ENCODE data around the gene CLCN7. TPM values are rescaled to one million over a fixed set of nuclear protein-coding genes. Genes with fewer than 3 reads are reported as not detected.
A peak's percentile ranks its signal among the peaks of the same experiment; 100 is the strongest.

CLCN7 gene
- total and polyA plus RNA-seq, 2 of the 4 experiments (the other 2 are of a cell fraction): 10.8 to 45.2 TPM

DNA sequence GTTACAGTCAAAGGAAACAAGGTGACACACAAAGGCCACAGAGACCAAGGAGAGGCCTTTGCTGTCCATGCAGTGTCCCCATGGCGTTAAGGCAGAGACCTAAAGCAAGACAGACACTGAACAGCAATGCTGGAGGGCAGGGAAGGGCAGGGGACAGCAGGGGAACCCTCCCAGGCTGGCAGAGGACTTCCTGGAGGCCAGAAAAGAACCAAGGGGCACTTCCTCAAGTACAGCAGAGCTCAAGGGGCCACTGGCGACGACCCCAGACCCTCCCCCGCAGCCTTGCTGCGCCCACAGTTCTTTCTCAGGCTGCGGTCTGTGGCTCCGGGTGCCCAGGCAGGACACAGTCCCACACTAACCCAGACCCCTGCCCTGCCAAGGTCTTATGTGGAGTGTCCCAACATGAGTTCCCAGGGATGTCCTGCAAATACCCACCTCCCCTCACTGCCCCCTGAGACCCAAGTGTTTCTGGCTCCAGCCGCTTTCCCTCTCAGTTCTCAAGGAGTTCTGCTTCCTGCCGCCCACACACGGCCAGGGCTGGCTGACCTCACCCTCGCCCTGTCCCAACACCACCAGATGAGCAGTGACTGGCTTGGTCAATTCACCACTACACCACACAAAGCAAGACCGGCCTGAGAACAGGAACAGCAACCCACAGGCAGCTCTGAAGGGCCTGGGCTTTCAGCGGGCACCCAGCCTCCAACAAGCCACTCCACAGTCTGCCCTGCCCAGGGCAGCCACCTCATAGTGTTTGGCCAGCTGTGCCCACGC lies 4.2 kb downstream of the CLCN7 start:
- Histone ChIP-seq H4K8ac (ENCODE audit: low read depth in 2 of 2, low read length in 2 of 2) (peak overlapping the region in 1 of 2 experiments; percentile 48; a peak in 2 of 4 replicates), H2BK20ac (ENCODE audit: low read depth, low read length) (no peak overlapping the region), H4K91ac (ENCODE audit: insufficient read depth, low read depth, low read length) (no peak overlapping the region), H3K23ac (ENCODE audit: low read depth, low read length) (no peak overlapping the region), H3K9me3 (ENCODE audit: control insufficient read depth, insufficient read depth, low read length) (no peaks in the 10 kb centered on the region), H2AK5ac (ENCODE audit: low read depth, low read length) (no peak overlapping the region; the same call in 1 of the 2 replicates), H3K27ac (ENCODE audit: insufficient read depth, low read length) (no peak overlapping the region), H3K14ac (replicated peaks; ENCODE audit: low read depth, low read length) (peak overlapping the region; percentile 51; the same call in 1 of the 2 replicates), H3K36me3 (ENCODE audit: control insufficient read depth, insufficient read depth, low read length) (peaks cover 3% of the 10 kb centered on the region; the same call in 1 of the 2 replicates), H4K20me1 (ENCODE audit: insufficient read depth, low read length) (peaks cover 43% of the 10 kb centered on the region), H3K4me3 (ENCODE audit: insufficient read depth, low read depth, low read length) (no peak overlapping the region), H3K4me1 (ENCODE audit: control insufficient read depth, insufficient read depth, low read length) (0 out of 2 replicates have a peak, but pooled peaks cover 7% of the 10 kb centered on the region), H2BK15ac (ENCODE audit: low read depth, low read length) (no peak overlapping the region), H3K9ac (ENCODE audit: low read depth, low read length) (no peak overlapping the region), H3K4ac (ENCODE audit: low read depth, low read length) (peak overlapping the region; percentile 5; the same call in 1 of the 2 replicates), H2BK5ac (ENCODE audit: low read depth, low read length, poor library complexity, severe bottlenecking) (no peak overlapping the region), H3K79me1 (ENCODE audit: low read depth in 1 of 2, low read length in 2 of 2) (peaks cover 37 to 77% of the 10 kb centered on the region in 2 experiments), H3K18ac (ENCODE audit: low read depth, low read length) (no peak overlapping the region), H3K56ac (ENCODE audit: extremely low read depth, insufficient read depth, low read length) (no peak overlapping the region), H3K4me2 (ENCODE audit: low read depth, low read length) (no peak overlapping the region), H4K5ac (ENCODE audit: low read depth, low read length) (no peak overlapping the region), H2AFZ (replicated peaks; ENCODE audit: low read length, poor library complexity) (peak overlapping the region; percentile 63), H2AK9ac (replicated peaks; ENCODE audit: low read depth, low read length, poor library complexity) (peak overlapping the region; percentile 70), H3K27me3 (ENCODE audit: control insufficient read depth, insufficient read depth, low read length) (no peaks in the 10 kb centered on the region), H3K9me1 (ENCODE audit: insufficient read depth, low read length) (peaks cover 14% of the 10 kb centered on the region), H2BK120ac (ENCODE audit: low read depth, low read length) (no peak overlapping the region)
- peak; percentile 43 for DNase-seq
- CTCF ChIA-PET: no interaction called here
- in situ Hi-C loops (cut with MboI; ENCODE audit: low sequenced_read_pairs): no loop called here
- ATAC-seq (ENCODE audit: low read depth): no peak
- intact Hi-C loops (cut with micrococcal nuclease): loop anchor here (10.0 kb wide), 1 partner anchor 46 kb away; the partner anchor contains the start of gene UQCC4
- POLR2A ChIA-PET (ENCODE audit: unreplicated experiment): no interaction called here
- no TSS peak for BruUV-seq (replicated peaks)
- TF ChIP-seq SMC3 (IDR thresholded peaks at IDR 0.05; ENCODE audit: low read depth, low read length): no peak
- TF ChIP-seq MXI1 (IDR thresholded peaks at IDR 0.05; ENCODE audit: borderline replicate concordance, low read depth, low read length): no peak
- no peak for TF ChIP-seq NFE2L2 (IDR thresholded peaks at IDR 0.05; ENCODE audit: low read depth, low read length)
- no peak for TF ChIP-seq RAD21 (IDR thresholded peaks at IDR 0.05; ENCODE audit: low read length)
- TF ChIP-seq FOS (IDR thresholded peaks at IDR 0.05; ENCODE audit: low read depth, low read length): no peak
- no peak for TF ChIP-seq MAZ (IDR thresholded peaks at IDR 0.05; ENCODE audit: borderline replicate concordance, low read depth, low read length)
- TF ChIP-seq, protein P1, sequence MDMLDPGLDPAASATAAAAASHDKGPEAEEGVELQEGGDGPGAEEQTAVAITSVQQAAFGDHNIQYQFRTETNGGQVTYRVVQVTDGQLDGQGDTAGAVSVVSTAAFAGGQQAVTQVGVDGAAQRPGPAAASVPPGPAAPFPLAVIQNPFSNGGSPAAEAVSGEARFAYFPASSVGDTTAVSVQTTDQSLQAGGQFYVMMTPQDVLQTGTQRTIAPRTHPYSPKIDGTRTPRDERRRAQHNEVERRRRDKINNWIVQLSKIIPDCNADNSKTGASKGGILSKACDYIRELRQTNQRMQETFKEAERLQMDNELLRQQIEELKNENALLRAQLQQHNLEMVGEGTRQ (IDR thresholded peaks at IDR 0.05; ENCODE audit: low read depth, low read length): no peak
- TF ChIP-seq RFX5 (IDR thresholded peaks at IDR 0.05; ENCODE audit: low read depth, low read length): no peak
- no peak for TF ChIP-seq CEBPB (IDR thresholded peaks at IDR 0.05; ENCODE audit: low read depth, low read length)
- no peak for TF ChIP-seq RCOR1 (IDR thresholded peaks at IDR 0.05; ENCODE audit: insufficient replicate concordance, low read length)
- TF ChIP-seq, protein P2, sequence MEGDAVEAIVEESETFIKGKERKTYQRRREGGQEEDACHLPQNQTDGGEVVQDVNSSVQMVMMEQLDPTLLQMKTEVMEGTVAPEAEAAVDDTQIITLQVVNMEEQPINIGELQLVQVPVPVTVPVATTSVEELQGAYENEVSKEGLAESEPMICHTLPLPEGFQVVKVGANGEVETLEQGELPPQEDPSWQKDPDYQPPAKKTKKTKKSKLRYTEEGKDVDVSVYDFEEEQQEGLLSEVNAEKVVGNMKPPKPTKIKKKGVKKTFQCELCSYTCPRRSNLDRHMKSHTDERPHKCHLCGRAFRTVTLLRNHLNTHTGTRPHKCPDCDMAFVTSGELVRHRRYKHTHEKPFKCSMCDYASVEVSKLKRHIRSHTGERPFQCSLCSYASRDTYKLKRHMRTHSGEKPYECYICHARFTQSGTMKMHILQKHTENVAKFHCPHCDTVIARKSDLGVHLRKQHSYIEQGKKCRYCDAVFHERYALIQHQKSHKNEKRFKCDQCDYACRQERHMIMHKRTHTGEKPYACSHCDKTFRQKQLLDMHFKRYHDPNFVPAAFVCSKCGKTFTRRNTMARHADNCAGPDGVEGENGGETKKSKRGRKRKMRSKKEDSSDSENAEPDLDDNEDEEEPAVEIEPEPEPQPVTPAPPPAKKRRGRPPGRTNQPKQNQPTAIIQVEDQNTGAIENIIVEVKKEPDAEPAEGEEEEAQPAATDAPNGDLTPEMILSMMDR (conservative IDR thresholded peaks at IDR 0.05; ENCODE audit: low read depth, low read length): no peak
- TF ChIP-seq MAFK (IDR thresholded peaks at IDR 0.05; ENCODE audit: low read depth, low read length): no peak
- no peak for TF ChIP-seq CHD1 (IDR thresholded peaks at IDR 0.05; ENCODE audit: low read depth, low read length)
- 87% methylated on average over 10 of the region's 14 CpGs; no CpG with 5 or more reads in 1 of the 2 experiments for WGBS, 2 experiments (ENCODE audit: extremely low coverage in 2 of 2, insufficient read length in 1 of 2)
- dilution Hi-C loops (cut with HindIII; ENCODE audit: low sequenced_read_pairs, unreplicated experiment): no loop called here

Measured in IMR-90 (cell line).